Kidney (tissue), 14 donors: ENCODE data around the gene PRDM1. TPM values are rescaled to one million over a fixed set of nuclear protein-coding genes. Genes with fewer than 3 reads are reported as not detected.

Experiments
- DNase-seq, 5 donors: peaks; one replicate each; pipeline ENCODE4 v3.0.0-alpha.2; 2013 to 2020
- FAIRE-seq: peaks from 2 replicates; lab custom pipeline; 2012; peaks lifted over from hg19 to GRCh38; lab: Jason Lieb, UNC
- H3K27ac ChIP-seq, 2 donors: one replicate each; pipeline ENCODE4 v1.7.0; 2013; ENCODE audit warnings: low read depth in 2 of 2, low read length in 2 of 2, inconsistent platforms in 1 of 2
- H3K27me3 ChIP-seq: one replicate; pipeline ENCODE4 v1.7.1; 2013; ENCODE audit warnings: low read length, inconsistent platforms; ENCODE audit not compliant: control insufficient read depth, insufficient read depth
- H3K36me3 ChIP-seq, 3 donors: one replicate each; pipeline versions ENCODE4 v1.7.0 to v1.7.1; 2013; ENCODE audit warnings: low read length in 3 of 3, control low read depth in 1 of 3, inconsistent platforms in 1 of 3; ENCODE audit not compliant: insufficient read depth in 3 of 3, control insufficient read depth in 2 of 3
- H3K4me1 ChIP-seq, 3 donors: one replicate each; pipeline versions ENCODE4 v1.7.0 to v1.7.1; 2013; ENCODE audit warnings: low read length in 3 of 3, inconsistent platforms in 1 of 3, low read depth in 1 of 3; ENCODE audit not compliant: control insufficient read depth in 2 of 3, insufficient read depth in 2 of 3
- H3K4me3 ChIP-seq, 3 donors: one replicate each; pipeline versions ENCODE4 v1.7.0 to v1.8.1; 2013; ENCODE audit warnings: low read length in 3 of 3, control low read depth in 1 of 3, inconsistent platforms in 1 of 3
- H3K9ac ChIP-seq, 3 donors: one replicate each; pipeline versions ENCODE4 v1.7.0 to v1.7.1; 2013; ENCODE audit warnings: low read length in 3 of 3, control low read depth in 1 of 3, inconsistent platforms in 1 of 3
- H3K9me3 ChIP-seq, 3 donors: one replicate each; pipeline versions ENCODE4 v1.7.0 to v1.7.1; 2013; ENCODE audit warnings: low read length in 3 of 3, control low read depth in 1 of 3, inconsistent platforms in 1 of 3; ENCODE audit not compliant: control insufficient read depth in 2 of 3, insufficient read depth in 1 of 3
- intact Hi-C: fragments of 100-400 bp; cut with DNase I; formaldehyde crosslinking; loops from one replicate; pipeline ENCODE4 v1.11.1; 2022
- polyA plus RNA-seq: library from polyadenylated mRNA; stranded (reverse); fragments of 350-450 nt; fragmentation: Illumina TruSeq; extraction: RNeasy Lipid Tissue Mini Kit (QIAGEN cat#74804); gene quantifications from one replicate; pipeline ENCODE4 v1.2.3, GENCODE V29; 2014; ENCODE audit warnings: low read depth, low replicate concordance; ENCODE audit not compliant: insufficient read depth
- total RNA-seq: library from RNA; stranded (reverse); fragmentation: NEBNext Ultra II Directional; extraction: Animal tissue kit (Norgen Biotek cat#: 25700); gene quantifications from one replicate; pipeline ENCODE4 v1.2.1, GENCODE V29; 2021
- TF ChIP-seq, protein P1 (sequence below): IDR thresholded peaks from 3 replicates; pipeline ENCODE4 v1.5.1; 2012; ENCODE audit warnings: mild to moderate bottlenecking, moderate library complexity, borderline replicate concordance; ENCODE audit not compliant: insufficient read depth; ENCODE audit errors: extremely low read depth
- donor health status: control.
- donor health status: control.
- donor health status: control.
- donor health status: control.
- donor health status: control.
- donor health status: DM: yes; HTN: yes; CAD: no.
- donor health status: Normal renal cell carcinoma (clear cell type).

Gene PRDM1
- total and polyA plus RNA-seq, 2 donors from 2014 or later = 0.86 to 23.0 TPM

DNA sequence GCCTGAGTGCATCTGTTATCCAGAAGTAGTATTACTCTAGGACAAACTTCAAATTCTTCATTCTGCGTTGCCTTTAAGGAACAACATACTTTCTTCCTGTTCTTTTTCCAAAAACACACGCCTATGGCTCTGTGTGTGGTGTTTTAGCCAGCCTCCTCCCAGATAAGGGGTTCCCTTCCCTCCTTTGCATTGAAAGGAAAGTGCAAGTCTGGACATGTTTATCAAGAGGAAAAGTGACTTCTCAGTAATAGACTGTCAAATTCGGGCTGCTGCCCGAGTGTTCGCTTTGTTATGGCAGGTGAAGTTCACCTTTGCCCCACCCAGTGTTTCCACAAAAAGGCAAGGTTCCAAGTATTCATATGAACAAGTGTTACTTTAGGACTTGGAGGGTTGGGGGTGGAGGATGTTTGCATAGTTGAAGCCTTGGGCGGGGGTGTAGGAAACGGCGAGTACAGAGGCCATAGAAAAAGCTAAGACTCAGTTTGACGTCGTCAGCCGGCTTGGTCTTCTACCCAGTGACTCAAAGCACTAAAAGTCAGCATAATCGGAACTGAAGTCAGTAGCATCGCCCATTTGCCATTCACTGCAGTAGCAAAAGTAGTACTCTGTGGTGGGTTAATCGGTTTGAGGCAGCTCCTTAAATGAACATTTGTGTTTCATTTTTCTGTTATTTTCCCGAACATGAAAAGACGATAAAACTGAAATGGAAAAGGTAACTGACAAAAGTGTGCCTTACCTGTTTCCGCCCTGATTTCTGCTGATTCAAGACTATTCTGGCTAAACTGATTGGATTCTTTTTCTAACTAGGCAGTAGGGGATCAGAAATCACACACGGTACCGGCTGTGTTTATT lies 12.5 kb downstream of the PRDM1 start:
- DNase-seq = peak in 1 of 5 donors; percentile 65
- peak overlapping the region; percentile 6 to 79 for H3K27ac ChIP-seq
- H3K27me3 ChIP-seq = no peaks in the 10 kb centered on the region
- no peaks in the 10 kb centered on the region for H3K36me3 ChIP-seq
- peaks cover 0 to 3% (median 0%) of the 10 kb centered on the region in 3 donors for H3K4me1 ChIP-seq
- TF ChIP-seq, protein P1, sequence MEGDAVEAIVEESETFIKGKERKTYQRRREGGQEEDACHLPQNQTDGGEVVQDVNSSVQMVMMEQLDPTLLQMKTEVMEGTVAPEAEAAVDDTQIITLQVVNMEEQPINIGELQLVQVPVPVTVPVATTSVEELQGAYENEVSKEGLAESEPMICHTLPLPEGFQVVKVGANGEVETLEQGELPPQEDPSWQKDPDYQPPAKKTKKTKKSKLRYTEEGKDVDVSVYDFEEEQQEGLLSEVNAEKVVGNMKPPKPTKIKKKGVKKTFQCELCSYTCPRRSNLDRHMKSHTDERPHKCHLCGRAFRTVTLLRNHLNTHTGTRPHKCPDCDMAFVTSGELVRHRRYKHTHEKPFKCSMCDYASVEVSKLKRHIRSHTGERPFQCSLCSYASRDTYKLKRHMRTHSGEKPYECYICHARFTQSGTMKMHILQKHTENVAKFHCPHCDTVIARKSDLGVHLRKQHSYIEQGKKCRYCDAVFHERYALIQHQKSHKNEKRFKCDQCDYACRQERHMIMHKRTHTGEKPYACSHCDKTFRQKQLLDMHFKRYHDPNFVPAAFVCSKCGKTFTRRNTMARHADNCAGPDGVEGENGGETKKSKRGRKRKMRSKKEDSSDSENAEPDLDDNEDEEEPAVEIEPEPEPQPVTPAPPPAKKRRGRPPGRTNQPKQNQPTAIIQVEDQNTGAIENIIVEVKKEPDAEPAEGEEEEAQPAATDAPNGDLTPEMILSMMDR = no peak
- H3K9me3 ChIP-seq = no peaks in the 10 kb centered on the region
- peak overlapping the region in 2 of 3 donors; percentile 10 to 27 for H3K9ac ChIP-seq
- intact Hi-C loops = no loop called here
- no peak for FAIRE-seq
- H3K4me3 ChIP-seq = peak overlapping the region in 2 of 3 donors; percentile 52 to 60

DNA sequence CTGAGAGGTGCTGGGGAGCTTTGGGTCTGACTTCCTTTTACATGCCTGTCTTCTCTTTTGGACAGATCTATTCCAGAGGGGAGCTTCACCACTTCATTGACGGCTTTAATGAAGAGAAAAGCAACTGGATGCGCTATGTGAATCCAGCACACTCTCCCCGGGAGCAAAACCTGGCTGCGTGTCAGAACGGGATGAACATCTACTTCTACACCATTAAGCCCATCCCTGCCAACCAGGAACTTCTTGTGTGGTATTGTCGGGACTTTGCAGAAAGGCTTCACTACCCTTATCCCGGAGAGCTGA lies 13.1 kb downstream of the PRDM1 start:
- Histone ChIP-seq H3K9ac (no peak overlapping the region), H3K4me1 (peaks cover 0 to 5% (median 0%) of the 10 kb centered on the region in 3 donors), H3K36me3 (no peaks in the 10 kb centered on the region), H3K27me3 (no peaks in the 10 kb centered on the region), H3K4me3 (peak overlapping the region in 2 of 3 donors; percentile 52 to 60), H3K9me3 (no peaks in the 10 kb centered on the region), H3K27ac (peak overlapping the region in 1 of 2 donors; percentile 24)
- FAIRE-seq (no peak), DNase-seq (no peak)
- intact Hi-C loops = no loop called here
- TF ChIP-seq, protein P1 = no peak

DNA sequence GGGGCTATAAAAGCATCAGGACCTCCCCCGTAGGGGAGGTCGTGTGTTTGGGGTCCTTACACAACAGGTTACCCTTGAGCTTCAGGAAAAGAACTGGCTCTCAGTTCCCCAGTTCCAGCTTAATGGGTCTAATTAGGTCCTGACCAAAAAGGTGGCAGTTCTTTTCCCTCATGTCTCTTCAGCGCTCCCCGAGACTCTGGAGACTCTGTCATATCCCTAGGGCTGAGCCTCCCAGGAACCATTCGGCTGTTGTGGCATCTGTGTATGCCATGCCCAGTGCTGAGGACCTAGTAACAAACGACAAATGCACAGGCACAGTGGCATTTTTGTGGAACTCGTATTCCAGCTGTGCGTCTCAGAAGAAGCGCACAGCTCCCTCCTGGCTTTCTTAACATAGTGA lies 14.6 kb downstream of the PRDM1 start:
- Histone ChIP-seq H3K9me3 (peaks cover 0 to 2% (median 0%) of the 10 kb centered on the region in 3 donors), H3K27ac (no peak overlapping the region), H3K4me1 (peaks cover 0 to 5% (median 0%) of the 10 kb centered on the region in 3 donors), H3K36me3 (no peaks in the 10 kb centered on the region), H3K27me3 (no peaks in the 10 kb centered on the region), H3K4me3 (no peak overlapping the region), H3K9ac (no peak overlapping the region)
- TF ChIP-seq, protein P1 = no peak
- intact Hi-C loops = no loop called here
- FAIRE-seq (no peak), DNase-seq (no peak)
